T-helper 1 cell (primary cell): ENCODE results near the gene GPR32.
A peak's percentile ranks its signal among the peaks of the same experiment; 100 is the strongest.

Experiments
- DNase-seq, 5 donors: peaks; one replicate each; pipeline ENCODE4 v3.0.0-alpha.2; 2012 to 2020

GPR32 gene

DNA sequence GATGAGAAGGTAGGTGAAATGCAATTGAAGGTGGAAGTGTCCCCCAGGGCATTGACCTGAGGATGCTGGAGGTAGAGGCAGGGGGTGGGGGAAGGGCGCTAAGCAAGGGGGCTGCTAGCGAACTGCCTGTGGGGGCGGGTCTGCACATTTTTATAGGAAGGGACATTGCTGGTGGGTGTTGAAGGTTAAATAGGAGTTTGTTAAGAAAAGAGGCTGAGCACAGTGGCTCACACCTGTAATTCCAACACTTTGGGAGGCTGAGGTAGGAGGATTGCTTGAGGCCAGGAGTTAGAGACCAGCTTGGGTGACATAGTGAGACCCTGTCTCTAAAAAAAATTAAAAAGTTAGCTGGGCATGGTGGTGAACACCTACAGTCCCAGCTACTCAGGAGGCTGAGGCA, 14.4 kb downstream of the GPR32 start:
- DNase-seq: no peak

DNA sequence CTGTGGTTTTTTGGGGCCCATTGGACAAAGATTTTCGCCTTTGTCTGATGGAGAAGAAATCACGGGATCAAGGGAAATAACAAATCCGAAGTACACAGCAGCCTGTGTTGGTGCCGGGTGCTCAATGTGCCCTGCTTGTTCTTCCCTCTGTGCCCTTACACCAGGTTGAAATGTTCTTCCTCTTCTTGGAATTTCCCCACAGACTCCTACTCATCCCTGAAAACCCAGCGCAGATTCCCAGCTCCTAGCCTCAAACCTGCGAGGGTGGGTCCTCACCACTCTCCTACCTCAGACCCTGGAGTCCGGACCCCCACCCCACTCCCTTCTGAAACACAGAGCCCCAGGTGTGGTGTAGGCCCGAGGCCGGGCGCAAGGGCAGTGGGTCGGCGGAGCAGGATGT, 15.1 kb downstream of the GPR32 start:
- DNase-seq: no peak

DNA sequence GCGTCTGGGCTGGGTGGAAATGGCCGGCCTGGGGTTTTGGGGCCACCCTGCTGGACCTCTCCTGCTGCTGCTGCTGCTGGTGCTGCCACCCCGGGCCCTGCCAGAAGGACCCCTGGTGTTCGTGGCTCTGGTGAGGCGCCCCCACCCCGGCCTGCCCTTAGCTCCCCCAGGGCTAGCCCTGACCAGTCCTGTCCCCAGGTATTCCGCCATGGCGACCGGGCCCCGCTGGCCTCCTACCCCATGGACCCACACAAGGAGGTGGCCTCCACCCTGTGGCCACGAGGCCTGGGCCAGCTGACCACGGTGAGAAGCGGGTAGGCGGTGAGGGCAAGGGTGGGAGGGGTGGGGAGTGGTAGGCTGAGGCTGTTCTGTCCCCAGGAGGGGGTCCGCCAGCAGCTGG, 20.1 kb downstream of the GPR32 start, which contains the start of gene ACP4:
TSS of gene ACP4 (plus strand) at position 20 of the 400 bp plus-strand sequence. CDS start at position 20, 0 bp downstream.
- no peak for DNase-seq

DNA sequence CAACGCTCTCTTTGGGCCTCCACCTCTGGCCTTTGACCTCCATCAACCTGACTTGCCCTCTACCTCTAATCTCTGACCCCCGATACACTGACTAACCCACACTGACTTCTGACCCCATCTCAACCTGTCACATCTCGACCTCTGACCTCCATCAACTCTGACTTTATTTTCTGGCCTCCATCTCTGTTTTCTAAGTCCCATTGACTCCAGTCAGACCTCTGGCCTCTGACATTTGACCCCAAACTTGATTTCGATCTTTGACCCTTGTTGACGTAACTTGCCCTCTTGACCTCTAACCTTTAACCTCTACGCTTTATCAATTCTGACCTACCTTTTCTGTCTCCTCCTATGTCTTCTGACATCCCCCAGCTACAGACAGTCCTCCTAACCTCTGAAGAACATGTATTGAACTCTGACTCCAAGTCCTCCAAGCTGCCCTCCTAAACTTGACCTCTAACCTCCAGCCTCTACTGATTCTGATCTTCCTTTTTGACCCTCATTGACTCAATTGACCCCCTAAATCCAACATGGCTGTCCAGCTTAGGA, 20.7 kb downstream of the GPR32 start:
- no peak for DNase-seq

DNA sequence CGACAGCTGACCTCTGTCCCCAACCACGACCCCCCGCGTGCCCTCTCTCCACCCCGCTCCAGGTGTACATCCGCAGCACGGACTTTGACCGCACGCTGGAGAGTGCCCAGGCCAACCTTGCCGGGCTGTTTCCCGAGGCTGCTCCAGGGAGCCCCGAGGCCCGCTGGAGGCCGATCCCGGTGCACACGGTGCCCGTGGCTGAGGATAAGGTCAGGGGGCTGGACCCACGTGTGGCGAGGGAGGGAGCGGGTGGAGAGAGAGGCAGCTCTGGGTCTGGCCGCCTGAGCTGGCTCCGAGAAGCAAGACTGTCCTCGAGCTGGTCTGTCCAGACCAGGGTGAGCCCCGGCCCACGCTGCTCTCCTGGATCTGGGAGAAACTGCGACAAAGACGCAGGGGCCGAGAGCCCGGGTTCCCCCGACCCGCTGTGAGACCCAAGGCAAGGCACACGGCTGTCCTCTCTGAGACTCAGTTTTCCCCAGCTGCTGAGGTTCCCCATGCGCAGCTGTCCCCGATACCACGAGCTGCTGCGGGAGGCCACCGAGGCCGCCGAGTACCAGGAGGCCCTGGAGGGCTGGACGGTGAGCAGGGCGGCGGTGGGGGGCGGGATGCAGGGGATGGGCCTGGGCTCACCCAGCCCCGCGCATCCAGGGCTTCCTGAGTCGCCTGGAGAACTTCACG, 21.5 kb downstream of the GPR32 start:
- DNase-seq: no peak

DNA sequence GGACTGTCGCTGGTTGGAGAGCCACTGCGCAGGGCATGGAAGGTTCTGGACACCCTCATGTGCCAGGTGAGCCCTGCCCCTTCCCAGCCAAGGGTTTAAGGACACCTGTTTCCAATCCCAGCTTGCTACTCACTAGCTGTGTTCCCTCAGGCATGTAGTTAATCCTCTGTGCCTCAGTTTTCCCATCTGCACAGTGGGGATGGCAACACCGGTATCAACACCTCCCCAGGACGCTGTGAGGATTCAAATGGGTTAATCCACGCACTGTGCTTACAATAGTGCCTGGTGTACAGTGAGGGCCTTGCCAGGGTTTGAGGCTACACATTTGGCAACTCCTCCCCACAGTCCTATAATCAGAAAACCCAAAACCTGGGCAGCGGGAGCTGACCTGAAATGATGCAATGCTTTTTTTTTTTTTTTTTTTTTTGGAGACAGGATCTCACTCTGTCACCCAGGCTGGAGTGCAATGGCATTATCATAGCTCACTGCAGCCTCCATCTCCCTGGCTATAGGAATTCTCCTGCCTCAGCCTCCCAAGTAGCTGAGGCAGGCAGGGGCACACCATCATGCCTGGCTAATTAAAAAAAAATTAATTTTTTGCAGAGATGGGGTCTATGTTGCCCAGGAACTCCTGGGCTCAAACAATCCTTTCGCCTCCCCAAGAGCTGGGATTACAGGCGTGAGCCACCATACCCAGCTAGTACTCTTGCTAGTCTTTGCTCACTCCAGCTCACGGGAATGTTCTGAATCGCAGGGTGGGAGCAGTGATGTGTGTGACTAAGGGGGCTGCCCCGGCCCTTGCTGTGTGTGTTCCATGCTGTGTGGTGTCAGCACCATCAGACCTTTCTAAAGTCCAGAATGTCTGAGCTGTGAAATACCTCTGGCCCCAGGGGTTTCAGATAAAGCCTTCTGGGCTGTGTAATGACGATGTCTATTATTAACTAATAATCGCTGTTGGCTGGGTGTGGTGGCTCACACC, 22.3 kb downstream of the GPR32 start:
- DNase-seq: no peak

DNA sequence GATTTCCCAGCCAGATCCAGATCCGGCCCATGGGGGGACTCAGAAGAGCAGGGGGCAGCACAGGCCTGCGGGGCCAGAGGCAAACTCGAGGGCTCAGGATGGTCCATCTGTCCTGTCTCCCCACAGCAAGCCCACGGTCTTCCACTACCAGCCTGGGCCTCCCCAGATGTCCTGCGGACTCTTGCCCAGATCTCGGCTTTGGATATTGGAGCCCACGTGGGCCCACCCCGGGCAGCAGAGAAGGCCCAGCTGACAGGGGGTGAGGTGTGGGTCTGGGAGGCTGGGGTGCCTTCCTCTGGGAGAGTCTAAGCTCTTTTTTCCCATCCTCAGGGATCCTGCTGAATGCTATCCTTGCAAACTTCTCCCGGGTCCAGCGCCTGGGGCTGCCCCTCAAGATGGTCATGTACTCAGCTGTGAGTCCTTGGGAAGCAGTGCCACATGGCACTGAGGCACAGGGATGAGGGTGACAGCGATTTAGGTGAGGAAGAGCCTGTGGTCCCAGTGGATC, 23.3 kb downstream of the GPR32 start:
- DNase-seq: no peak

DNA sequence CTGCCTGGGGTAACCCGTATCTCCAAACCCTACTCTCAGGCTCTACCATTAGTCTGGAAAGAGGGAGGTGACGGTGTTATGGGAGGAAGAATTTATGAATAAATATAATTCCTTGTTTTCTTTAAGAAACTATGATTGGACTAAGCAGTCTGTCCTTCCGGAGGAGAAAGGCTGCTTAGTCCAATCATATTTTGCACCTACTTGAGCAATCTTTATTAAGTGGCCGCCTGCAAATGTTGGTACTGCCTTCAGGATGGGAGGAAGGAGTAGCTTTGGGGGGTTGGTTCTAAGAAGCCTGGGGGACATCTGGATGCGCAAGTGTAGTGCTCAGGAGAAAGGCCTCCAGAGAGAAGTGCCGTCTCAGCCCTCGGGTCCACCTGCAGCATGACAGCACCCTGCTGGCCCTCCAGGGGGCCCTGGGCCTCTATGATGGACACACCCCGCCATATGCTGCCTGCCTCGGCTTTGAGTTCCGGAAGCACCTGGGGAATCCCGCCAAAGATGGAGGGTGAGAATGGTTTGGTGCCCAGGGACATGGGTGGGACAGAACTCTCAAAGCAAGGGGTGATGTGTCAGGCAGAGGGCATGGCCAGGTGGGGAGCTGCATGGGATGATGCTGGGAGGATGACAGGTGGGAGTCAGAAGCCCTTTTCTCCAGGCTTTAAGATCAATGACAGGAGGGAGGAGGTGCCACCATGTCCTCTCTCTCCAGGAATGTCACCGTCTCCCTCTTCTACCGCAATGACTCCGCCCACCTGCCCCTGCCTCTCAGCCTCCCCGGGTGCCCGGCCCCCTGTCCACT, 24.0 kb downstream of the GPR32 start:
- no peak for DNase-seq

DNA sequence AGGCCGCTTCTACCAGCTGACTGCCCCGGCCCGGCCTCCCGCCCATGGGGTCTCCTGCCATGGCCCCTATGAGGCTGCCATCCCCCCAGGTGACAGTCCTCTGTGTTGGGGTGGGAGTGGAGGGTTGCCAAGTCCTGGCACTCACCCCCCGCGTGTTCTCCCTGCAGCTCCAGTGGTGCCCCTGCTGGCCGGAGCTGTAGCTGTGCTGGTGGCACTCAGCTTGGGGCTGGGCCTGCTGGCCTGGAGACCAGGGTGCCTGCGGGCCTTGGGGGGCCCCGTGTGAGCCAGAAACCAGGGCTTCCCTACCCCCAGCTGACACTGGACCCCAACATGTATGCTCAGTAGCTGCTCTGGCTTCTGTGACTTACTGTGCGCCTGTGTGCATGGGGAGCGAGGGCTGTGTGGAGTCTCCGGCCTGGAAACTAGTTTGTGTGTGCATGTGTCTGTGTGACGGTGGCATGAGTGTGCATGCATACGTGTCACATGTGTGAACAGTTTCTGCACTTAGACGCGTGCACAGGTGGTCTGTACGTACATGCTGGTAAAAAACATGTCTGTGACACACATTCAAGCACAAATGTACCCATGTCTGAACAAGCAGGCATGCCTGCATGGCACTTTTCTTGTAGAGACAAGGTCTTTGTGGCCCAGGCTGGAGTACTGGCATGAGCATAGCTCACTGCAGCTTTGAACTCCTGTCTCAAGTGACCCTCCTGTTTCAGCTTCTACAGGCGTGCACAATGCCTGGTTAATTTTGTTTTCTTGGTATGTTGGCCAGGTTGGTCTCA, 24.8 kb downstream of the GPR32 start:
- no peak for DNase-seq

DNA sequence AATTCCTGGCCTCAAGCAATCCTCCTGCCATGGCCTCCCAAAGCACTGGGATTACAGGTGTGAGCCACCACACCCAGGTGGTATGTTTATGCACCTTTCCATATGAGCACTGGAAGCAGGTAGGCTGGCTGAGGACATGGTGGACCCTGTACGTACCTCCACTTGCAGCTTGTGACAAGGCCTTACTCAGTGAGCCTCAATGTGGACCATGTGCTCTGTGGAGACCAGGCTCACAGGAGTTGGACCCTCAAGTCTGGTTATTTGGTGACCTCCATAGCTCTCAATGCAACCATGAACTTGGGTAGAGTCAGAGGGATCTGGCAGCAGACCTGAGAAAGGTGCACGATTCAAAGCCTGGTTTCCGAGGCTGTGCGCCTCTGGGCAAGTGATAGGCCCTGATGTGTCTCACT, 25.4 kb downstream of the GPR32 start:
- DNase-seq: no peak

DNA sequence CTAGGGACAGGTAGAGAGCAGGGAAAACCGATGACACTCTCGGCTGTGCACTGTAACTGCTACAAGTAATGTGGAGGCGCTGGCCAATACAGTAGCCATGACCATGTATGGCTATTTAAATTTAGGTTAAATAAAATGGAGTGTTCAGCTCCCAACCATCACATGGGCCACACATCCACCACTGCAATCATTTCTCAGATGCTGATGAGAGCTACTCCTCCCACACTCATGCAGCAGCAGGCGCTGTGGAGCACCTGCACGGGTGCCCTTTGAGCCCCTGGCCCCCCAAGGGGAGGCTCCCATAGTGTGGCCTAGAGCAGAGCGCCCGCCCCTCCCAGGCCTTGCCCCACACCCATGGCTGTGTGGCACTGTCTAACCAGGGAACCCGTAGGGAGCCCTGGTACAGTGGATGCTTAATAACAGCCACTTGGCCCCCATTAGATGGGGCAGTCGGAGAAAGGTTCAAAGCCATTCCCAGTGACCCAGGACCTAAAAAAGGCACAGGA, 25.9 kb downstream of the GPR32 start:
- DNase-seq: no peak

DNA sequence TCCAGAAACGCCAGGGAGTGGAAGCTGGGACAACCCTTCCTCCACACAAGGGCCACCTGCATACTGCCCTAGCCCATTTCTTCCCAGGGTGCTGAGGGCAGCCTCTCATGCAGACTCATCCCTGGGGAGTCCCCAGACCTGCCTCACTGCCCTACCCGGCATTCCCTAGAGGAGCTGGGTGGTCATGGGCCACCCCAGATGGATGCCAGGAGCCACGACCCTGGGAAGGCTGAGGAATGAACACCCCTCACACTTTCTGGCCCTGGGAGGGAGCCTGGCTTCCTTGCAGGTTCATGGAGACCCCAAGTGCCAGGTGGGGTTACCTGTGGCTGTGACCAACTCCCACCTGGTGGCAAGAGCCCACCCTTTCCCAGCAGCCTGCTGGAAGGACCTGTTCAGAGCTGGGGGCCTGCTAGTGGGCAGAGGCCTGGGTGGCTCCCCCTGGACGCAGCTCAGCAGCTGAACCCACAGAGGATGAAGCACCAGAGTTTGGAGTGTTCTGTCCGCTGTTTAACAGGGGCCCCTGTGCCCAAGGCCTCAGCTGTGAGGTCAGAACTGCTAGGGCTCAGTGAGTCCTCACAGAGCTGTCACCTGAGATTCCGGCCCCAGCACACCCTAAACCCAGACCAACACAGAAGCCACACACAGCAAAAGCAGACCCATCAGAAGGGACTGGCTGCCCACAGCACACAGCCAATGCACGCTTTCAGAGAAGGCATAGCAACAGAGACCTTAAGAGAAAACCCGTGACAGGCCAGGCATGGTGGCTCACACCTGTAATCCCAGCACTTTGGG, 26.6 kb downstream of the GPR32 start:
- no peak for DNase-seq

DNA sequence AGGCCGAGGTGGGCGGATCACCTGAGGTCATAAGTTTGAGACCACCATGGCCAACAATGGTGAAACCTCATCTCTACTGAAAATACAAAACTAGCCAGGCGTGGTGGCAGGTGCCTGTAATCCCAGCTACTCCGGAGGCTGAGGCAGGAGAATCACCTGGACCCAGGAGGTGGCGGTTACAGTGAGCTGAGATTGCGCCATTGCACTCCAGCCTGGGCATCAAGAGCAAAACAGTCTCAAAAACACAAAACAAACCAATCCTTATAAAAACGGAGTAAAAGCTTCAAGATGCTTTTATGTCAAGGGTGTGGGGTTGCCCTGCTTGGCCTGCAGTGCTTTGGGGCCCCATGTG, 27.1 kb downstream of the GPR32 start:
- no peak for DNase-seq

DNA sequence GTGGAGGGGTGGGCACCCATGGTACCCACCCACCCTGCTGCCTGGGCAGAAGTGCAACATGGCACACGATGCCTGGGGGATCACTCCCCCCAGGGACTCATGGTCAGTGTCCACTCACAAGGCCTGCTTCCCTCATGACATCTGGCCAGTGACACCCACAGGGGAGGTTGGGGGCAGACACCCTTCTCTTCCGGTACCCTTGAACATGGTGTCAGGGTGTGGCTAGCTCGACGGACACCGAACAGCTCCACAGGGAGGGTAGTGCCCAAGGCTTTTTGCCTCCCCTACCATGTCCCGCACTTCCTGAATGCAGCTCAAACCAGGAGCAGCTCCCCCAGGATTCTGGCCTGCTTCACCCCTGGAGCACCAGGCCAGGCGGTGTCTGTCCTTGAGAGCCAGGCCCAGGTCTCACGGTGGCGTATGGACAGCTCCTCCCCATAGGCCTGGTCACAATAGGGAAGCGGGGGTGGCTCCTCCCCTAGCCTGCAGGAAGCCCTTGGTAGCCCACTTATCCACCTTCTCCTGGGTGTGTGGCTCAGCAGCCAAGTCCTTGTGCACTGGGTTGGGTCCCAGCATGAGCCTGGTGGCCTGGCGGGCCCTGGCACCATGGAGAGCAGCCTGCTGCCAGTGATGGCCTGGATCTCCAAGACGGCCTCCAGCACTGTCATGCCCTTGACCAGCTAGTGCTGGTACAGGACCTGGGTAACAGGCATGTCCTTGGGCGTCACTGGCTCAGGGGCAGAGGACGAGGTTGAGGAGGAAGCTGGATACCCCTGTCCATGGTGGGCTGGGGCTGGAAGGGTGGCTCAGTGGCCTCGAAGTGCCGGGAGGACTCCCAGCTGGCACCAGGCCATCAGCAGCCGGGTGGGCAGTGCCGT, 27.8 kb downstream of the GPR32 start:
- no peak for DNase-seq

DNA sequence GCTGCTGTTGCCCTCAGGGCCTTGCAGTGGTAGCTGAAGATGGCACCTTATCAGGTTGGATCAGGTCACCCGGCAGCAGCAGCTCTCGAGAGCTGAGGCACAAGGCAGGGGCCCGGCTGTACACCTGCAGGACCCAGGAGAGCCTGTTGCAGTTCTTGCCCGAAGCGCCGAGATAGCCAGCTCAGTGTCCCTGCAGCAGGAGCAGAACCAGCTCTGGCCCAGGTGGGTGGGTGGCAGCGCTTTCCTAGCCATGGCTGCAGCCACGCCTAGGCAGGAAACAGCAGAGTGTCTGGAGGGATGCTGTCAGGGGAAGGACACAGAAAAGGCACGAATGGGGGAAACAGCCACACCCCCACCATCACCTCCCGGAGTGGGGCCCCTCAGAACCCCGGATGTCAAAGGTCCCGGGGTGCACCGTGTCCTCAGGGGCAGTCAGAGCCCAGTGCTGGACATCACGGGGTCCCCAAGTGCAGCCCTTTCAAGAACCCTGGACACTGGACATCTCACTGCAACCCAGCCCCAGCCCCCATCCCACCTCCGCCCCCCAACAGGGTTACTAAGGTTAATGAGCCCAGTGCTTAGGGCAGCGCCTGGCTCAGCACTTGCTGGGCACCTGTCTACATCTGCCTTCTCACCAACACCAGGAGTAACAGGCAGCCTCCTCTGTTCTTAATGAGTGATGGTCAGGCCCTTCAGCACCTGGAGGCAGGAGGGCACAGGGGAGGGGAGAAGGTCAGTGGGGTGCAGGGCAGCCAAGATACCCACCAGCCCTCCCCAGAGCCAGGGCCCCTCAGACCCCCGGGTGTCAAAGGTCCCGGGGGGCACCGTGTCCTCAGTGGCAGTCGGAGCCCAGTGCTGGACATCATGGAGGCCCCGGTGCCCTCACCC, 28.6 kb downstream of the GPR32 start:
- DNase-seq: no peak

DNA sequence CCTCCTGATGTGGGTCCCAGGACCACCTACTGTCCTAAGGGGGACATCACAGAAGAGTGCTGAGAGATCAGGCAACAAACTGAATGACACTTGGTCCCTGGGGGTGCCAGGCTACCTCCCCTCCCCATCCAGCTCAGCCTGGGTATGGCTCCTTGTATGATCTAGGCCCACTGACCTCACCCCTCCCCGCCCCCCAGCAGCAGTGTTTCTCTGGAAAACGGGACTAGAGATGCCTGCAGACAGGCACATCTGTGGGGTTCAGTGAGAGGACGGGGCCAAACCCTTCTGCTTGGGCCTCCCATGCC, 29.2 kb downstream of the GPR32 start:
- DNase-seq: no peak

DNA sequence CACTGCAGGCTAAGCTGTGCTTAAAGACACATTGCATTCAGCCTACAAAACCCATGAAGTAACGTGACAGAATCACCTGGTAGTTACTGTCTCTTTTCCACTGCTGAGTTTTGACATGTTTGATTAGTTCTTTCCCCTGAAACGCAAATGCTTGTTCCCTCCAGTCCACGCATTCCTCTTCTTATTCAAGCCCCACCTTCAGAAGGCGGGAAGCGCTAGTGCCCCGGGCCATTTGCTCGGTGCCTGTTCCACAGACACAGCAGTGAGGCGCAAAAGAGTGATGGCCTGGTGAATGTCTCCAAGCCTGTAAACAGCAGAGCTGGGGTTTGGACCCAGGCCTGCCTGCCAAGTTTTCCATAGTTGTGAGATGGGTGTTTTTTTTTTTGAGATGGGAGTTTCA, 30.8 kb downstream of the GPR32 start:
- DNase-seq: no peak

DNA sequence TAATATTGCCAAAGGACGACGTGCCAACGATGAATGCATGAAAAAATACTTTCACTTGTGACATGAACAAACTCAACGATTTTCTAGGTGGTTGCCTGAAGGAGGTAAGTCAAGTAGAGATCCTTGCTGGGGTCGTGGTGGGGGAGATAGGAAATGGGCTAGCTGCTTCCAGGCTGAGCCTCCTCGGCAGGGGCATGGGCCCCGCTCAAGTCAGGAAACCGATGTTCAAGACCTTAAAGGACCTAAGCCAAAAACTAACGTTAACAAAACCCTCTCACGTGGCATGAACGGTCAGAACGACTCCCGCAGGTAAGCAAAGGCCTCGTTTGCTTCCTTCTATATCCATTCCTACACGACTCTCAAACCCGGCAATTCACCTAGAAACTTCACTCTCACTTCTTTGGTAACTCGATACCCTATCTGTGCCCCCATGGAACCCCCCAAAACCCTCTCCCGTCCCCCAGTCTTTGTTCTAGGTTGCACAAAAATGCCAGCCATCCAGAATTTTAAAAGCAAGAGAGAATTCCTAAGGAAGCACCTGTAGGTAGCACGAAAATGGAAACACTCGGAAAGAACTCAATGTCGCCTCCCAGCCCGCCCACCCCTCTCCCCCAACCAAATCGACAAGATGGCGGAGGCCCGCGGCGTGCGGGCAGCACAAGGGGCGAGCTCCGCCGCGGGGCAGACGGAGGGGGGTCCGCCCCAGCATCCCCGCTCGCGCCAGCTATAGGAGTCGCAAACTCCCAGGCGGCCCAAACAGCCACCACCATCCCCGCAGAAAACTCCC, 33.6 kb downstream of the GPR32 start:
- peak in 2 of 5 donors; percentile 18 for DNase-seq
